GM12878 (cell line): Measurements from ENCODE around the gene KIRREL3. TPM values are rescaled to one million over a fixed set of nuclear protein-coding genes. Genes with fewer than 3 reads are reported as not detected.

Experiments
- ATAC-seq: fragments of 200-7000 bp; cut with Tn5 transposase; 3 replicates; pipeline ENCODE4 v1.9.1; 2020; ENCODE audit warnings: mild to moderate bottlenecking, moderate library complexity
- BruUV-seq: library from RNA; stranded (reverse); fragments of 400-500 nt; replicated peaks from 2 replicates; lab custom pipeline; 2021; lab: Mats Ljungman, UMichigan
- CTCF ChIA-PET: fragments of 300-600 bp; sonication (Branson Sonifier 250); formaldehyde crosslinking; extraction: SDS; loops from one replicate; lab custom pipeline; 2021; ENCODE audit warnings: inconsistent platforms; lab: Yijun Ruan, JAX
- POLR2A ChIA-PET: fragments of 350-600 bp; formaldehyde crosslinking; extraction: SDS; loops from one replicate; lab custom pipeline; 2021; ENCODE audit warnings: inconsistent platforms; lab: Charles Lee
- RAD21 ChIA-PET: fragments of 300-600 bp; sonication (Branson Sonifier 250); formaldehyde crosslinking; loops from one replicate; lab custom pipeline; 2023; ENCODE audit warnings: antibody characterized with exemption; ENCODE audit not compliant: unreplicated experiment; lab: Charles Lee
- SMC1A ChIA-PET: fragments of 300-600 bp; sonication (Branson Sonifier 250); formaldehyde crosslinking; loops from one replicate; lab custom pipeline; 2023; ENCODE audit not compliant: unreplicated experiment, uncharacterized antibody; lab: Charles Lee
- DNase-seq: peaks from one replicate; pipeline ENCODE4 v3.0.0-alpha.2; 2011; ENCODE audit warnings: low read depth, low spot score
- FAIRE-seq: peaks from 3 replicates; lab custom pipeline; 2011; peaks lifted over from hg19 to GRCh38; lab: Jason Lieb, UNC
- H2AFZ ChIP-seq: 2 replicates; pipeline ENCODE4 v1.6.0; 2011; ENCODE audit warnings: low read depth, low read length, control low read depth; ENCODE audit not compliant: control insufficient read depth
- H3K27ac ChIP-seq: 2 replicates; pipeline ENCODE4 v1.5.1; 2011; ENCODE audit warnings: control low read depth; ENCODE audit not compliant: control insufficient read depth, insufficient read depth
- H3K27me3 ChIP-seq, 2 experiments: replicated peaks in 1 of 2; 2 replicates each; pipeline versions ENCODE4 v1.6.0 to v1.6.1; 2011; ENCODE audit warnings: low read length in 1 of 2; ENCODE audit not compliant: control insufficient read depth in 2 of 2, insufficient read depth in 2 of 2
- H3K36me3 ChIP-seq, 2 experiments: 2 replicates each; pipeline ENCODE4 v1.5.1; 2011; ENCODE audit warnings: low read length in 1 of 2; ENCODE audit not compliant: control insufficient read depth in 2 of 2, insufficient read depth in 2 of 2
- H3K4me1 ChIP-seq: 2 replicates; pipeline ENCODE4 v1.6.1; 2011; ENCODE audit warnings: mild to moderate bottlenecking, low read length, moderate library complexity, mixed read lengths; ENCODE audit not compliant: control insufficient read depth, insufficient read depth
- H3K4me2 ChIP-seq: 2 replicates; pipeline ENCODE4 v1.6.0; 2011; ENCODE audit warnings: control low read depth; ENCODE audit not compliant: control insufficient read depth, insufficient read depth
- H3K4me3 ChIP-seq: fragments of 200-600 bp; sonication (generic); 2 replicates; pipeline ENCODE4 v1.5.1; 2016
- H3K79me2 ChIP-seq: 2 replicates; pipeline ENCODE4 v1.6.0; 2011; ENCODE audit warnings: low read length; ENCODE audit not compliant: control insufficient read depth, insufficient read depth
- H3K9ac ChIP-seq: 2 replicates; pipeline ENCODE4 v1.8.0; 2011; ENCODE audit warnings: low read length, control low read depth, mixed read lengths; ENCODE audit not compliant: control insufficient read depth, insufficient read depth
- H3K9me3 ChIP-seq: replicated peaks from 3 replicates; pipeline ENCODE4 v1.5.1; 2011; ENCODE audit warnings: mild to moderate bottlenecking, low read length; ENCODE audit not compliant: control insufficient read depth, insufficient read depth
- H4K20me1 ChIP-seq: 2 replicates; pipeline ENCODE4 v1.6.0; 2011; ENCODE audit not compliant: control insufficient read depth, insufficient read depth
- BACH1 ChIP-seq: fragments of 450-650 bp; IDR thresholded peaks from 2 replicates; pipeline ENCODE4 v1.6.1; 2017; ENCODE audit warnings: mild to moderate bottlenecking, borderline replicate concordance
- MEF2B ChIP-seq: fragments of 450-650 bp; IDR thresholded peaks from 2 replicates; pipeline ENCODE4 v1.6.1; 2018; ENCODE audit warnings: mild to moderate bottlenecking, moderate library complexity; ENCODE audit not compliant: partially characterized antibody, poor library complexity, severe bottlenecking
- NR2C2 ChIP-seq: IDR thresholded peaks from 2 replicates; pipeline ENCODE4 v1.6.1; 2011; ENCODE audit warnings: borderline replicate concordance, low read depth; ENCODE audit not compliant: control insufficient read depth, insufficient read length
- PAX5 ChIP-seq: IDR thresholded peaks from 2 replicates; pipeline ENCODE4 v1.6.1; 2011; ENCODE audit warnings: low read depth, low read length, borderline replicate concordance
- POLR2AphosphoS5 ChIP-seq: IDR thresholded peaks from 2 replicates; pipeline ENCODE4 v1.6.1; 2011; ENCODE audit warnings: mild to moderate bottlenecking, low read length, inconsistent platforms
- RB1 ChIP-seq: fragments of 450-650 bp; formaldehyde crosslinking; IDR thresholded peaks from 2 replicates; pipeline ENCODE4 v1.6.1; 2017; ENCODE audit warnings: mild to moderate bottlenecking, borderline replicate concordance
- SUPT20H ChIP-seq: IDR thresholded peaks from 2 replicates; pipeline ENCODE4 v1.6.1; 2011; ENCODE audit warnings: low read depth, mild to moderate bottlenecking, low read length, moderate library complexity, borderline replicate concordance; ENCODE audit not compliant: control insufficient read depth
- ZNF207 ChIP-seq: fragments of 450-650 bp; IDR thresholded peaks from 2 replicates; pipeline ENCODE4 v1.6.1; 2014; ENCODE audit warnings: antibody characterized with exemption, mild to moderate bottlenecking, borderline replicate concordance
- ZNF274 ChIP-seq: IDR thresholded peaks from one replicate; pipeline ENCODE4 v1.8.0; 2011; ENCODE audit not compliant: insufficient read length, insufficient read depth
- ZZZ3 ChIP-seq: IDR thresholded peaks from 2 replicates; pipeline ENCODE4 v1.6.1; 2011; ENCODE audit warnings: low read depth; ENCODE audit not compliant: control insufficient read depth, insufficient read length
- WGBS: methylation state at CpG from one replicate; pipeline ENCODE4 v1.1.6; 2016; ENCODE audit warnings: low lambda C conversion rate; ENCODE audit not compliant: insufficient replicate concordance, insufficient coverage; ENCODE audit errors: missing lambda C conversion rate; 5-methylcytosine and 5-hydroxymethylcytosine counted together
- in situ Hi-C: fragments of 300-500 bp; cut with MboI; formaldehyde crosslinking; loops from 9 replicates; pipeline ENCODE4 v1.14.3; 2018; ENCODE audit warnings: mixed read lengths
- intact Hi-C: fragments of 100-400 bp; cut with micrococcal nuclease; formaldehyde crosslinking; loops from one replicate; pipeline ENCODE4 v1.14.2; 2022; ENCODE audit not compliant: unreplicated experiment
- polyA plus RNA-seq, 11 experiments: library from polyadenylated mRNA; depleted of rRNA in 4 of 11; unstranded in 6 of 11; stranded (reverse) in 5 of 11; fragments of >200 nt; fragmentation: Nextera tagmentation in 4 of 11; fragmentation: Illumina TruSeq in 1 of 11; extraction: Ambion mirVana in 4 of 11; extraction: Trizol in 1 of 11; gene quantifications; 1 replicate in 1 of 11; 2 replicates in 10 of 11; pipeline versions ENCODE4 v1.2.1 to v1.2.3, GENCODE V29; 2011 to 2016; ENCODE audit warnings: inconsistent platforms in 2 of 11, missing spikeins in 2 of 11, low read depth in 1 of 11
- total RNA-seq, 4 experiments: library from RNA; depleted of rRNA in 3 of 4; stranded (reverse); fragments of >200 nt in 3 of 4; fragmentation: Illumina TruSeq in 1 of 4; extraction: Trizol in 1 of 4; gene quantifications; 2 replicates each; pipeline versions ENCODE4 v1.2.1 to v1.2.3, GENCODE V29; 2013 to 2021
- TF ChIP-seq, protein P1 (sequence below): fragments of 450-650 bp; IDR thresholded peaks from 2 replicates; pipeline ENCODE4 v1.6.1; 2017; ENCODE audit warnings: mild to moderate bottlenecking, low read depth, inconsistent platforms; ENCODE audit not compliant: poor library complexity, severe bottlenecking
- TF ChIP-seq, protein P2 (sequence below): IDR thresholded peaks from 2 replicates; pipeline ENCODE4 v1.6.1; 2011; ENCODE audit warnings: borderline replicate concordance, low read depth, mild to moderate bottlenecking, moderate library complexity, mixed read lengths, low read length; ENCODE audit not compliant: insufficient read depth; ENCODE audit errors: extremely low read length
- TF ChIP-seq, protein P3 (sequence below): fragments of 450-650 bp; IDR thresholded peaks from 2 replicates; pipeline ENCODE4 v1.6.1; 2017; ENCODE audit warnings: low read depth, mild to moderate bottlenecking, moderate library complexity

KIRREL3 gene
- total and polyA plus RNA-seq, 10 of the 15 experiments (the other 5 are each of a cell fraction or from before 2014, with no cell fraction given), result under 0.01 TPM; not detected in 9

DNA sequence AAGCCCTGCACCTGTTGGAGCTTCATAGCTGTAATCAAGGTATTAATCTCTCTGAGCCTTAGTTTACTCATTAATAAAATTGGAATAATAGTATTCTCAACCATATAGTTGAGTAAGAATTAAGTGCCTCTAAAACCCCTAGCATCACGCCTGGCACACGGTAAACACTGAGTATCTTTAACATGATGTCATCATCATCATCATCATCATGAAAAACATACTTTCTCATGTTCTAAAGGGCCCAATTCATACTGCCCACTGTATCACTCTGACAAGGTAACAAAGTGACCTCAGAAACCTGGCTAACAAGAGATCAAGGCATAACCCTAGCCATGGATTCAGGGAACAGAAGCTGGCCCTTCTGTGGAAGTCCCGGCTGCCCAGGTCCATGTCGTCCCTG is 58.4 kb downstream of the KIRREL3 start:
- no TSS peak for BruUV-seq
- no peaks in the 10 kb centered on the region for H3K9me3 ChIP-seq
- no peak overlapping the region for H3K27ac ChIP-seq
- no peak for DNase-seq
- in situ Hi-C loops (no loop called here), intact Hi-C loops (no loop called here)
- ChIA-PET RAD21 (no interaction called here), SMC1A (no interaction called here), POLR2A (no interaction called here), CTCF (no interaction called here)
- no peak for ATAC-seq
- H3K79me2 ChIP-seq, result no peaks in the 10 kb centered on the region
- H3K27me3 ChIP-seq, result peaks cover 0 to 3% of the 10 kb centered on the region in 2 experiments; a peak in 2 of 4 replicates
- no peaks in the 10 kb centered on the region for H4K20me1 ChIP-seq
- no peak for TF ChIP-seq ZNF207
- no peak for TF ChIP-seq RB1
- no peak for TF ChIP-seq MEF2B
- TF ChIP-seq ZNF274, result no peak
- H3K36me3 ChIP-seq, result no peaks in the 10 kb centered on the region
- no peak overlapping the region for H3K4me2 ChIP-seq
- no peak overlapping the region for H2AFZ ChIP-seq
- H3K9ac ChIP-seq, result no peak overlapping the region
- no peaks in the 10 kb centered on the region for H3K4me1 ChIP-seq
- WGBS, result 26% methylated on average over 4 of the region's 4 CpGs
- no peak for FAIRE-seq
- no peak overlapping the region for H3K4me3 ChIP-seq

DNA sequence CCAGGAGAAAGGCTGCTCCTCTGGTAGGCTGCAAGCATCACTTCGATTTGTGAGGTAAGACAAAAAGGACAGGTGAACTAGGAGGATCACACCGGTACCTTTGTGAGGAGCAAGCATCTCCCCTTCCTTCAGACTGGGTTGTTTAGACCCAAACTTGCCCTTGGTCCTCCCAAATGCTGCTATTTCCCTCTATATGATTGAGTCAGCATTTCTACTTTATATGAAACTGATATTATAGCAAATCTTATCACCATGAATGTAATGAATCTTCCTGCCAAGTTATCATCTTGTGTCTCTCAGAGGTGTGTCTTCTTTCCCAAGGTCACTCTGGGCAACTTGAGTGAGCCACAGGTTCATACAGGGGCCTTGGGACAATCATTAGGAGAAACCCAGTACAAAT is 61.0 kb downstream of the KIRREL3 start:
- no peaks in the 10 kb centered on the region for H4K20me1 ChIP-seq
- CTCF ChIA-PET, result no interaction called here
- no peak for ATAC-seq
- TF ChIP-seq, protein P1, sequence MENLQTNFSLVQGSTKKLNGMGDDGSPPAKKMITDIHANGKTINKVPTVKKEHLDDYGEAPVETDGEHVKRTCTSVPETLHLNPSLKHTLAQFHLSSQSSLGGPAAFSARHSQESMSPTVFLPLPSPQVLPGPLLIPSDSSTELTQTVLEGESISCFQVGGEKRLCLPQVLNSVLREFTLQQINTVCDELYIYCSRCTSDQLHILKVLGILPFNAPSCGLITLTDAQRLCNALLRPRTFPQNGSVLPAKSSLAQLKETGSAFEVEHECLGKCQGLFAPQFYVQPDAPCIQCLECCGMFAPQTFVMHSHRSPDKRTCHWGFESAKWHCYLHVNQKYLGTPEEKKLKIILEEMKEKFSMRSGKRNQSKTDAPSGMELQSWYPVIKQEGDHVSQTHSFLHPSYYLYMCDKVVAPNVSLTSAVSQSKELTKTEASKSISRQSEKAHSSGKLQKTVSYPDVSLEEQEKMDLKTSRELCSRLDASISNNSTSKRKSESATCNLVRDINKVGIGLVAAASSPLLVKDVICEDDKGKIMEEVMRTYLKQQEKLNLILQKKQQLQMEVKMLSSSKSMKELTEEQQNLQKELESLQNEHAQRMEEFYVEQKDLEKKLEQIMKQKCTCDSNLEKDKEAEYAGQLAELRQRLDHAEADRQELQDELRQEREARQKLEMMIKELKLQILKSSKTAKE, result no peak
- TF ChIP-seq, protein P2, sequence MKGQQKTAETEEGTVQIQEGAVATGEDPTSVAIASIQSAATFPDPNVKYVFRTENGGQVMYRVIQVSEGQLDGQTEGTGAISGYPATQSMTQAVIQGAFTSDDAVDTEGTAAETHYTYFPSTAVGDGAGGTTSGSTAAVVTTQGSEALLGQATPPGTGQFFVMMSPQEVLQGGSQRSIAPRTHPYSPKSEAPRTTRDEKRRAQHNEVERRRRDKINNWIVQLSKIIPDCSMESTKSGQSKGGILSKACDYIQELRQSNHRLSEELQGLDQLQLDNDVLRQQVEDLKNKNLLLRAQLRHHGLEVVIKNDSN, result no peak
- TF ChIP-seq BACH1, result no peak
- TF ChIP-seq, protein P3, sequence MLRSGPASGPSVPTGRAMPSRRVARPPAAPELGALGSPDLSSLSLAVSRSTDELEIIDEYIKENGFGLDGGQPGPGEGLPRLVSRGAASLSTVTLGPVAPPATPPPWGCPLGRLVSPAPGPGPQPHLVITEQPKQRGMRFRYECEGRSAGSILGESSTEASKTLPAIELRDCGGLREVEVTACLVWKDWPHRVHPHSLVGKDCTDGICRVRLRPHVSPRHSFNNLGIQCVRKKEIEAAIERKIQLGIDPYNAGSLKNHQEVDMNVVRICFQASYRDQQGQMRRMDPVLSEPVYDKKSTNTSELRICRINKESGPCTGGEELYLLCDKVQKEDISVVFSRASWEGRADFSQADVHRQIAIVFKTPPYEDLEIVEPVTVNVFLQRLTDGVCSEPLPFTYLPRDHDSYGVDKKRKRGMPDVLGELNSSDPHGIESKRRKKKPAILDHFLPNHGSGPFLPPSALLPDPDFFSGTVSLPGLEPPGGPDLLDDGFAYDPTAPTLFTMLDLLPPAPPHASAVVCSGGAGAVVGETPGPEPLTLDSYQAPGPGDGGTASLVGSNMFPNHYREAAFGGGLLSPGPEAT, result no peak
- no peak for TF ChIP-seq ZZZ3
- no peak for TF ChIP-seq NR2C2
- no peak for TF ChIP-seq ZNF274
- no peak for TF ChIP-seq PAX5
- no peak for TF ChIP-seq POLR2AphosphoS5
- no peak for TF ChIP-seq SUPT20H

More for the DNA sequence above, 61.0 kb downstream of the KIRREL3 start:
- no peak overlapping the region for H3K4me2 ChIP-seq
- in situ Hi-C loops (no loop called here), intact Hi-C loops (no loop called here)
- H3K36me3 ChIP-seq, result no peaks in the 10 kb centered on the region
- H3K9ac ChIP-seq, result no peak overlapping the region
- DNase-seq, result no peak
- no peaks in the 10 kb centered on the region for H3K4me1 ChIP-seq
- FAIRE-seq, result no peak
- BruUV-seq, result no TSS peak
- peaks cover 0 to 3% of the 10 kb centered on the region in 2 experiments; a peak in 2 of 4 replicates for H3K27me3 ChIP-seq
- SMC1A ChIA-PET, result no interaction called here
- RAD21 ChIA-PET, result no interaction called here
- H3K9me3 ChIP-seq, result no peaks in the 10 kb centered on the region
- no peaks in the 10 kb centered on the region for H3K79me2 ChIP-seq
- POLR2A ChIA-PET, result no interaction called here
- H3K27ac ChIP-seq, result no peak overlapping the region
- no peak overlapping the region for H3K4me3 ChIP-seq
- 25% methylated on average over 2 of the region's 2 CpGs for WGBS
- H2AFZ ChIP-seq, result no peak overlapping the region
